A673 (cell line): ENCODE results near the gene CSRNP2. TPM values are rescaled to one million over a fixed set of nuclear protein-coding genes. Genes with fewer than 3 reads are reported as not detected.

Experiments used
- BruUV-seq: library from RNA; stranded (reverse); fragments of 400-500 nt; replicated peaks from 2 replicates; lab custom pipeline; 2021; lab: Mats Ljungman, UMichigan
- CTCF ChIA-PET: fragments of 300-600 bp; sonication (Branson Sonifier 250); formaldehyde crosslinking; loops from one replicate; lab custom pipeline; 2022; ENCODE audit warnings: antibody characterized with exemption; lab: Charles Lee
- POLR2A ChIA-PET: fragments of 300-600 bp; sonication (Branson Sonifier 250); formaldehyde crosslinking; loops from one replicate; lab custom pipeline; 2022; ENCODE audit warnings: antibody characterized with exemption; ENCODE audit not compliant: low non-redundant PET; lab: Charles Lee
- DNase-seq: peaks from one replicate; pipeline ENCODE4 v3.0.0-alpha.2; 2015; ENCODE audit warnings: low spot score
- H3K27ac ChIP-seq: fragments of 200-600 bp; sonication (generic); 2 replicates; pipeline ENCODE4 v1.5.1; 2016; ENCODE audit warnings: mixed run types, low read depth, mild to moderate bottlenecking, mixed read lengths, antibody characterized with exemption, low read length; ENCODE audit not compliant: poor library complexity, severe bottlenecking
- H3K27me3 ChIP-seq: fragments of 200-600 bp; sonication (generic); replicated peaks from 2 replicates; pipeline ENCODE4 v1.6.1; 2017; ENCODE audit warnings: mixed run types, low read depth, mild to moderate bottlenecking, mixed read lengths, antibody characterized with exemption, low read length; ENCODE audit not compliant: insufficient read depth, poor library complexity
- H3K36me3 ChIP-seq: fragments of 200-600 bp; sonication (generic); 2 replicates; pipeline ENCODE4 v1.6.1; 2016; ENCODE audit warnings: mixed run types, mild to moderate bottlenecking, mixed read lengths, antibody characterized with exemption, low read length; ENCODE audit not compliant: insufficient read depth, poor library complexity, severe bottlenecking
- H3K4me1 ChIP-seq: fragments of 200-600 bp; sonication (generic); 2 replicates; pipeline ENCODE4 v1.6.1; 2017; ENCODE audit warnings: mixed run types, mild to moderate bottlenecking, mixed read lengths, antibody characterized with exemption, low read length; ENCODE audit not compliant: insufficient read depth, poor library complexity, severe bottlenecking
- H3K4me3 ChIP-seq: fragments of 200-600 bp; sonication (generic); 2 replicates; pipeline ENCODE4 v1.5.1; 2016; ENCODE audit warnings: low read depth, mixed run types, mild to moderate bottlenecking, mixed read lengths, low read length; ENCODE audit not compliant: poor library complexity, severe bottlenecking
- H3K9me3 ChIP-seq: fragments of 200-600 bp; sonication (generic); 2 replicates; pipeline ENCODE4 v1.6.1; 2016; ENCODE audit warnings: mixed run types, low read depth, mild to moderate bottlenecking, mixed read lengths, antibody characterized with exemption, low read length; ENCODE audit not compliant: poor library complexity, severe bottlenecking
- EZH2 ChIP-seq: fragments of 200-600 bp; sonication (generic); IDR thresholded peaks from 2 replicates; pipeline ENCODE4 v1.6.1; 2017; ENCODE audit warnings: borderline replicate concordance, low read depth, mild to moderate bottlenecking, mixed read lengths, antibody characterized with exemption, low read length; ENCODE audit not compliant: poor library complexity, severe bottlenecking
- intact Hi-C: fragments of 100-400 bp; cut with micrococcal nuclease; formaldehyde crosslinking; loops from one replicate; pipeline ENCODE4 v1.10.0; 2022; ENCODE audit not compliant: unreplicated experiment
- total RNA-seq: library from RNA; stranded (reverse); gene quantifications from 2 replicates; pipeline ENCODE4 v1.2.3, GENCODE V29; 2021
- TF ChIP-seq, protein P1 (sequence below): fragments of 300-800, 200-600 bp; sonication (generic); conservative IDR thresholded peaks from 2 replicates; pipeline ENCODE4 v1.5.1; 2017; ENCODE audit warnings: low read depth, mild to moderate bottlenecking, antibody characterized with exemption, low read length, moderate library complexity, mixed read lengths

Gene CSRNP2
- total RNA-seq, 1 experiment from 2014 or later: 38.8 TPM

DNA sequence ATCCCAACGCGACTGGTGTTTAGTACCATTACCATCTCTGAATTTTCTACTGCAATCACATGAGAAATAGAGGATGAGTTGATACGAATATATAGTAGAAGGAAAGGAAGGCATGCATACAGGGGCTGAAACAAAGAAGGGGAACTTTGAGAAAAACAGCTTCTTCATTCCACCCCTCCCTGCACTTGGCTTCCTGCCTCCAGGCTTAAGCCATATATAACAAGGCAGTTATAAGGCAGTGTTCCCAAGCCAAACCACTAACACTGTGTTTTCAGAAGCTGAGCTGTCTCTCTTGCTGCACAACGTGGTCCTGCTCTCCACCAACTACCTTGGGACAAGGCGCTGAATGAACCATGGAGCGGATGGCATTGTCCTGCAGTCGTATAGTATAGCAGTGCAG, 24.3 kb downstream of the CSRNP2 start:
- no peaks in the 10 kb centered on the region for H3K27me3 ChIP-seq
- no peak overlapping the region for H3K4me3 ChIP-seq
- intact Hi-C loops: no loop called here
- CTCF ChIA-PET: no interaction called here
- H3K9me3 ChIP-seq: no peaks in the 10 kb centered on the region
- H3K36me3 ChIP-seq: peaks cover 83% of the 10 kb centered on the region
- POLR2A ChIA-PET: no interaction called here
- H3K27ac ChIP-seq: no peak overlapping the region
- DNase-seq: no peak
- no TSS peak for BruUV-seq
- no peak for TF ChIP-seq EZH2
- TF ChIP-seq, protein P1, sequence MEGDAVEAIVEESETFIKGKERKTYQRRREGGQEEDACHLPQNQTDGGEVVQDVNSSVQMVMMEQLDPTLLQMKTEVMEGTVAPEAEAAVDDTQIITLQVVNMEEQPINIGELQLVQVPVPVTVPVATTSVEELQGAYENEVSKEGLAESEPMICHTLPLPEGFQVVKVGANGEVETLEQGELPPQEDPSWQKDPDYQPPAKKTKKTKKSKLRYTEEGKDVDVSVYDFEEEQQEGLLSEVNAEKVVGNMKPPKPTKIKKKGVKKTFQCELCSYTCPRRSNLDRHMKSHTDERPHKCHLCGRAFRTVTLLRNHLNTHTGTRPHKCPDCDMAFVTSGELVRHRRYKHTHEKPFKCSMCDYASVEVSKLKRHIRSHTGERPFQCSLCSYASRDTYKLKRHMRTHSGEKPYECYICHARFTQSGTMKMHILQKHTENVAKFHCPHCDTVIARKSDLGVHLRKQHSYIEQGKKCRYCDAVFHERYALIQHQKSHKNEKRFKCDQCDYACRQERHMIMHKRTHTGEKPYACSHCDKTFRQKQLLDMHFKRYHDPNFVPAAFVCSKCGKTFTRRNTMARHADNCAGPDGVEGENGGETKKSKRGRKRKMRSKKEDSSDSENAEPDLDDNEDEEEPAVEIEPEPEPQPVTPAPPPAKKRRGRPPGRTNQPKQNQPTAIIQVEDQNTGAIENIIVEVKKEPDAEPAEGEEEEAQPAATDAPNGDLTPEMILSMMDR: no peak
- H3K4me1 ChIP-seq: no peaks in the 10 kb centered on the region

DNA sequence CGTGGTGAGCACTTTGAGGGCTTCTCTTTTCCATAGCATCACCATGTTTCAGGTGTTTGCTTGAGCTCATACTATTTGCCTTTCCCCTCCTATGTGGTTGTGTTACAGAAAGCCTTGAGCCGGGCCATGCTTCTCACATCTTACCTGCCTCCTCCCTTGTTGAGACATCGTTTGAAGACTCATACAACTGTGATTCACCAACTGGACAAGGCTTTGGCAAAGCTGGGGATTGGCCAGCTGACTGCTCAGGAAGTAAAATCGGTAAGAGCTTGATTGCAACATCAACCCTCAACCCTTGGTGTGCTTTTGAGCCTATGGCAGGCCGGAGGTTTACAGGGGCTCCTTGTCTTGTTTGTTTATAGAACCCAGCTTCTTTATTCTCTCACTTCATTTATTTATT, 27.2 kb downstream of the CSRNP2 start:
- ChIA-PET POLR2A (no interaction called here), CTCF (no interaction called here)
- TF ChIP-seq EZH2: no peak
- TF ChIP-seq, protein P1: no peak
- intact Hi-C loops: no loop called here
- H3K27ac ChIP-seq: no peak overlapping the region
- no peaks in the 10 kb centered on the region for H3K9me3 ChIP-seq
- H3K4me3 ChIP-seq: no peak overlapping the region
- no peaks in the 10 kb centered on the region for H3K27me3 ChIP-seq
- no peak for DNase-seq
- peaks cover 74% of the 10 kb centered on the region for H3K36me3 ChIP-seq
- no TSS peak for BruUV-seq
- no peaks in the 10 kb centered on the region for H3K4me1 ChIP-seq

DNA sequence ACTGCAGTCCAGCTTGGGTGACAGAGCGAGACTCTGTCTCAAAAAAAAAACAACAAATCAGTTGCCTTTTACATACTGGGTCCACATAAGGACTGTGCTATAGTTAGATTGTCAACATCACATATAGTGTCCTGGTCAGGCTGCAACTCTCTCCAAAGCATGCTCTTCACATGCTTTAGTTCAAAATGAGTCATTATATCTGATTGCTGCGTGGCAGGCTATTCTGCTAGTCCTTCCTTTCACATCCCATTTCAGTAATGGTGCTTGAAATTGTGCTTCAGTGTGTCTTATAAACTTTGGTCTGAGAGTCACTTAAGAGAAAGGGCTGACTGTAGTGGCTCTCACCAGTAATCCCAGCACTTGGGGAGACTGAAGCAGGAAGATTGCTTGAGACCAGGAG, 28.3 kb downstream of the CSRNP2 start:
- Histone ChIP-seq H3K27me3 (no peaks in the 10 kb centered on the region), H3K4me3 (no peak overlapping the region), H3K36me3 (peaks cover 62% of the 10 kb centered on the region), H3K27ac (no peak overlapping the region), H3K9me3 (no peaks in the 10 kb centered on the region), H3K4me1 (no peaks in the 10 kb centered on the region)
- intact Hi-C loops: no loop called here
- no TSS peak for BruUV-seq
- CTCF ChIA-PET: interaction anchor here (0.7 kb wide), 2 partner anchors 33 to 287 kb away, joined by 4 to 10 read pairs; no protein-coding TSS in a partner anchor
- no peak for DNase-seq
- no peak for TF ChIP-seq EZH2
- TF ChIP-seq, protein P1: no peak
- POLR2A ChIA-PET: interaction anchor here (0.7 kb wide), 1 partner anchor 295 kb away, joined by 10 read pairs; no protein-coding TSS in a partner anchor
